Measurements from ENCODE around the gene SCAMP2. TPM values are rescaled to one million over a fixed set of nuclear protein-coding genes. Genes with fewer than 3 reads are reported as not detected.
A peak's percentile ranks its signal among the peaks of the same experiment; 100 is the strongest.

Gene SCAMP2
- total and polyA plus RNA-seq, 2 of the 13 experiments (the other 11 are each of a cell fraction or from before 2014, with no cell fraction given), result 34.8 to 121 TPM

- TF ChIP-seq ZNF256 (CRISPR knock-in tag; conservative IDR thresholded peaks at IDR 0.05), result no peak
- TF ChIP-seq HOXA3 (CRISPR knock-in tag; IDR thresholded peaks at IDR 0.05), result no peak
- peak; percentile 33; the same call in 1 of the 2 replicates for TF ChIP-seq BORCS8-MEF2B (CRISPR knock-in tag; IDR thresholded peaks at IDR 0.05)
- TF ChIP-seq MAX (IDR thresholded peaks at IDR 0.05), result peak; percentile 70; the same call in 1 of the 2 replicates
- no peak for TF ChIP-seq ZC3H13 (CRISPR knock-in tag; IDR thresholded peaks at IDR 0.05)
- TF ChIP-seq SRSF4 (IDR thresholded peaks at IDR 0.05; ENCODE audit: low read depth, low read length, poor library complexity, severe bottlenecking), result no peak
- 0 out of 2 replicates have a peak, but pooled peaks have one; percentile 49 for TF ChIP-seq ZNF576 (CRISPR knock-in tag; IDR thresholded peaks at IDR 0.05)
- TF ChIP-seq FOXA3 (CRISPR knock-in tag; IDR thresholded peaks at IDR 0.05), result no peak
- TF ChIP-seq ZFP41 (CRISPR knock-in tag; IDR thresholded peaks at IDR 0.05; ENCODE audit: borderline replicate concordance), result no peak
- 0 out of 2 replicates have a peak, but pooled peaks have one; percentile 59 for TF ChIP-seq GZF1 (CRISPR knock-in tag; IDR thresholded peaks at IDR 0.05)
- TF ChIP-seq ETV5 (CRISPR knock-in tag; IDR thresholded peaks at IDR 0.05; ENCODE audit: borderline replicate concordance), result peak; percentile 22; the same call in 1 of the 2 replicates
- peak; percentile 28; the same call in 1 of the 2 replicates for TF ChIP-seq SNAPC5 (CRISPR knock-in tag; IDR thresholded peaks at IDR 0.05; ENCODE audit: borderline replicate concordance)
- 0 out of 2 replicates have a peak, but pooled peaks have one; percentile 54 for TF ChIP-seq ZNF280D (CRISPR knock-in tag; IDR thresholded peaks at IDR 0.05)
- no peak for TF ChIP-seq ZNF383 (CRISPR knock-in tag; IDR thresholded peaks at IDR 0.05; ENCODE audit: borderline replicate concordance)
- peak; percentile 90 for TF ChIP-seq ZNF816 (CRISPR knock-in tag; IDR thresholded peaks at IDR 0.05; ENCODE audit: borderline replicate concordance)
- no peak for TF ChIP-seq HNF1A (IDR thresholded peaks at IDR 0.05; ENCODE audit: low read depth)
- TF ChIP-seq HNF1A (CRISPR knock-in tag; IDR thresholded peaks at IDR 0.05; ENCODE audit: borderline replicate concordance), result no peak
- TF ChIP-seq MAF1 (CRISPR knock-in tag; IDR thresholded peaks at IDR 0.05; ENCODE audit: borderline replicate concordance), result no peak
- peak; percentile 6; the same call in 1 of the 2 replicates for TF ChIP-seq ZBTB43 (CRISPR knock-in tag; conservative IDR thresholded peaks at IDR 0.05)
- TF ChIP-seq ZFP90 (CRISPR knock-in tag; IDR thresholded peaks at IDR 0.05; ENCODE audit: borderline replicate concordance), result no peak
- TF ChIP-seq RBAK (CRISPR knock-in tag; IDR thresholded peaks at IDR 0.05), result no peak; the same call in 1 of the 2 replicates
Measured at GRCh38 chr15:74889390-74889882, 16.3 kb upstream of the SCAMP2 start (continued).

All from HepG2 (cell line).